Measurements from ENCODE around the gene FAM199X.

GRCh38 chrX:104168127-104168526, 1.9 kb downstream of the FAM199X start:
- TF ChIP-seq EP300 (IDR thresholded peaks at IDR 0.05) (no peak), CTCF (IDR thresholded peaks at IDR 0.05) (no peak), POLR2A (IDR thresholded peaks at IDR 0.05) (no peak), POLR2AphosphoS5 (IDR thresholded peaks at IDR 0.05) (no peak)
